AG04450 (cell line): Measurements from ENCODE around the gene LY86. TPM values are rescaled to one million over a fixed set of nuclear protein-coding genes. Genes with fewer than 3 reads are reported as not detected.

Experiments used
- CTCF ChIA-PET: fragments of 300-600, 350-600 bp; formaldehyde crosslinking; extraction: SDS; loops from one replicate; lab custom pipeline; 2022; ENCODE audit warnings: antibody characterized with exemption, inconsistent platforms; lab: Charles Lee
- POLR2A ChIA-PET: fragments of 350-600 bp; formaldehyde crosslinking; extraction: SDS; loops from one replicate; lab custom pipeline; 2021; ENCODE audit warnings: antibody characterized with exemption, inconsistent platforms; lab: Yijun Ruan, JAX
- DNase-seq: peaks from one replicate; pipeline ENCODE4 v3.0.0-alpha.2; 2011; ENCODE audit warnings: low read depth, low spot score
- H3K27ac ChIP-seq: one replicate; pipeline ENCODE4 v1.5.1; 2012; ENCODE audit warnings: low read depth, low read length, control low read depth
- H3K27me3 ChIP-seq: one replicate; pipeline ENCODE4 v1.6.0; 2012; ENCODE audit warnings: low read length; ENCODE audit not compliant: control insufficient read depth, insufficient read depth
- H3K4me3 ChIP-seq: 2 replicates; pipeline ENCODE4 v1.5.1; 2011; ENCODE audit warnings: mild to moderate bottlenecking, low read depth, low read length, control low read depth
- H3K9me3 ChIP-seq: 2 replicates; pipeline ENCODE4 v1.5.1; 2012; ENCODE audit warnings: low read length; ENCODE audit not compliant: control insufficient read depth, insufficient read depth
- polyA plus RNA-seq: library from polyadenylated mRNA; depleted of rRNA; stranded (reverse); fragments of >200 nt; gene quantifications from 2 replicates; pipeline ENCODE4 v1.2.3, GENCODE V29; 2011
- TF ChIP-seq, protein P1 (sequence below): IDR thresholded peaks from 2 replicates; pipeline ENCODE4 v1.5.1; 2011; ENCODE audit warnings: low read depth, low read length, control low read depth, inconsistent platforms

Gene LY86
- polyA plus RNA-seq, 1 experiment = not detected

GRCh38 chr6:6569811-6570164 is 18.7 kb upstream of the LY86 start:
- H3K27me3 ChIP-seq = no peaks in the 10 kb centered on the region
- CTCF ChIA-PET = no interaction called here
- POLR2A ChIA-PET = no interaction called here
- H3K9me3 ChIP-seq = no peaks in the 10 kb centered on the region
- no peak for DNase-seq
- H3K27ac ChIP-seq = no peak overlapping the region
- TF ChIP-seq, protein P1, sequence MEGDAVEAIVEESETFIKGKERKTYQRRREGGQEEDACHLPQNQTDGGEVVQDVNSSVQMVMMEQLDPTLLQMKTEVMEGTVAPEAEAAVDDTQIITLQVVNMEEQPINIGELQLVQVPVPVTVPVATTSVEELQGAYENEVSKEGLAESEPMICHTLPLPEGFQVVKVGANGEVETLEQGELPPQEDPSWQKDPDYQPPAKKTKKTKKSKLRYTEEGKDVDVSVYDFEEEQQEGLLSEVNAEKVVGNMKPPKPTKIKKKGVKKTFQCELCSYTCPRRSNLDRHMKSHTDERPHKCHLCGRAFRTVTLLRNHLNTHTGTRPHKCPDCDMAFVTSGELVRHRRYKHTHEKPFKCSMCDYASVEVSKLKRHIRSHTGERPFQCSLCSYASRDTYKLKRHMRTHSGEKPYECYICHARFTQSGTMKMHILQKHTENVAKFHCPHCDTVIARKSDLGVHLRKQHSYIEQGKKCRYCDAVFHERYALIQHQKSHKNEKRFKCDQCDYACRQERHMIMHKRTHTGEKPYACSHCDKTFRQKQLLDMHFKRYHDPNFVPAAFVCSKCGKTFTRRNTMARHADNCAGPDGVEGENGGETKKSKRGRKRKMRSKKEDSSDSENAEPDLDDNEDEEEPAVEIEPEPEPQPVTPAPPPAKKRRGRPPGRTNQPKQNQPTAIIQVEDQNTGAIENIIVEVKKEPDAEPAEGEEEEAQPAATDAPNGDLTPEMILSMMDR = no peak
- no peak overlapping the region for H3K4me3 ChIP-seq

GRCh38 chr6:6570929-6571671 is 17.4 kb upstream of the LY86 start:
- TF ChIP-seq, protein P1 = no peak
- no peak overlapping the region for H3K27ac ChIP-seq
- no peak for DNase-seq
- ChIA-PET CTCF (no interaction called here), POLR2A (no interaction called here)
- H3K9me3 ChIP-seq = no peaks in the 10 kb centered on the region
- H3K27me3 ChIP-seq = no peaks in the 10 kb centered on the region
- no peak overlapping the region for H3K4me3 ChIP-seq

DNA sequence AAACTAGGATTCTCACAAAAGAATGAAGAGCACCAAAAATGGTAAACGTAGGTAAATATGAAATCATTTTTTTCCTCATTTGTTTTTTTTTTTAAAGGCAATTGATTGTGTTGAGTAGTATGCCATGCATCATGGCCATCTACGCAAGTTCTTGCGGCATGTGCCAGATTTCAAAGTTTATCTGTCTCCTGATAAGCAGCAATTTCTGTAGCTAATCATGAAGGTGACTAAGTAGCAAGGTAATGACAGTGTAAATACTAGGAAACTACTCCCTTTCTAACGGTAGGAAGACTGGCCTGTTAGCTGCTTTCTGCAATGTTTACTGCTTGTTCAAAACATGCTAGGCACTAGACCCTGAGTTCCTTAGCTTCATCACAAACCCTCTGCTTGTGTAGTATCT is 13.4 kb upstream of the LY86 start:
- POLR2A ChIA-PET = no interaction called here
- CTCF ChIA-PET = interaction anchor here (0.5 kb wide), 1 partner anchor 892 kb away, joined by 4 read pairs; no protein-coding TSS in a partner anchor

DNA sequence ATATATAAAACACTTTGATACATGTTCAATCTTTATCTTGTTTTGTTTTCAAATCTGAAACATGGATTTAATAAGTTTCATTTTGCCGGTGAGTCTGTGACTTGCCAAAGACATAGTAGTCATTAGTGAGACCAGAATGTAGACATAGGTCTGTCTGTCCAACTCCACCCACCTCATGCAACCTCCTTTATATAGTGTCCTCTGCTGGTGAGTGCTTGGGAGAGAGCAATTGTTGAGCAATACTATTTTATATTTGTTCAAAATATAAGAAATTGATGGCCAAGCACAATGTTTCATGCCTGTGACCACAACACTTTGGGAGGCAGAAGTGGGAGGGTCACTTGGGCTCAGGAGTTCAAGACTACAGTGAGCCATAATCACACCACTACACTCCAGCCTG is 10.8 kb upstream of the LY86 start:
- POLR2A ChIA-PET = no interaction called here
- Histone ChIP-seq H3K4me3 (no peak overlapping the region), H3K27ac (no peak overlapping the region), H3K27me3 (no peaks in the 10 kb centered on the region), H3K9me3 (peaks cover 4% of the 10 kb centered on the region; the same call in 1 of the 2 replicates)
- DNase-seq = no peak
- TF ChIP-seq, protein P1 = no peak
- CTCF ChIA-PET = no interaction called here

More for the DNA sequence above, 13.4 kb upstream of the LY86 start:
- no peak for DNase-seq
- Histone ChIP-seq H3K4me3 (no peak overlapping the region), H3K27me3 (no peaks in the 10 kb centered on the region), H3K27ac (no peak overlapping the region), H3K9me3 (peaks cover 4% of the 10 kb centered on the region; the same call in 1 of the 2 replicates)
- TF ChIP-seq, protein P1 = no peak

GRCh38 chr6:6579281-6579680 is 9.2 kb upstream of the LY86 start:
- no peak for DNase-seq
- ChIA-PET POLR2A (no interaction called here), CTCF (no interaction called here)
- Histone ChIP-seq H3K27me3 (no peaks in the 10 kb centered on the region), H3K27ac (no peak overlapping the region), H3K9me3 (peaks cover 4% of the 10 kb centered on the region; the same call in 1 of the 2 replicates), H3K4me3 (no peak overlapping the region)
- TF ChIP-seq, protein P1 = no peak
